Suppressor macrophage treated with lipopolysaccharide for 1 hour (primary cell): ENCODE results near the gene KMT2B.
A peak's percentile ranks its signal among the peaks of the same experiment; 100 is the strongest.

Source experiments
- DNase-seq, 3 donors: peaks; one replicate each; pipeline ENCODE4 v3.0.0-alpha.2; 2020 to 2022

KMT2B gene

DNA sequence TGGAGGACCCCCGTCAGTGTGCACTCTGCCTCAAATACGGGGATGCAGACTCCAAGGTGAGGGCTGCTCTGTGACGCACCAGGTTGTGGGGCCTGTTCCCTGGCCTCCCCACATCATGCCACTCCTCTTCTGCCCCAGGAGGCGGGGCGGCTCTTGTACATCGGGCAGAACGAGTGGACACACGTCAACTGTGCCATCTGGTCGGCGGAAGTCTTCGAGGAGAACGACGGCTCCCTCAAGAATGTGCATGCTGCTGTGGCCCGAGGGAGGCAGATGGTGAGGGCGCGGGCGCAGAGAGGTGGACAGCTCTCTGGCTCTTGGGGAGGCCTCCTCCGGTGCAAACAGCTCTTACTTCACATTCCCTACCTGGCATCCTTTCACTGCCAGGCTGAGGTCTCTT lies 11.2 kb downstream of the KMT2B start:
- no peak for DNase-seq

- DNase-seq = no peak
Measured at GRCh38 chr19:35729763-35730162, 12.0 kb downstream of the KMT2B start.

DNA sequence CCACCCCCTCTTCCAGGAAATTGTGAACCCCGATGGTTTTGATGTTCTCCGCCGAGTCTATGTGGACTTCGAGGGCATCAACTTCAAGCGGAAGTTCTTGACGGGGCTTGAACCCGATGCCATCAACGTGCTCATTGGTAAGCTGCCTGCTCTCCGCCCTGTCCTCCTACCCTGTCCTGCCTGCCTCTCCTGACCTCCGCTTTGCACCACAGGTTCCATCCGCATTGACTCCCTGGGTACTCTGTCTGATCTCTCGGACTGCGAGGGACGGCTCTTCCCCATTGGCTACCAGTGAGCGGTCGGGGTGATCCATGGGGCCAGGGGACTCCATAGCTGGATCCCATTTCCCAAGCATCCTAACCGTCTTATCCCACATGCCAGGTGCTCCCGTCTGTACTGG lies 12.5 kb downstream of the KMT2B start:
- no peak for DNase-seq

GRCh38 chr19:35731353-35731752 lies 13.6 kb downstream of the KMT2B start:
- DNase-seq = no peak

DNA sequence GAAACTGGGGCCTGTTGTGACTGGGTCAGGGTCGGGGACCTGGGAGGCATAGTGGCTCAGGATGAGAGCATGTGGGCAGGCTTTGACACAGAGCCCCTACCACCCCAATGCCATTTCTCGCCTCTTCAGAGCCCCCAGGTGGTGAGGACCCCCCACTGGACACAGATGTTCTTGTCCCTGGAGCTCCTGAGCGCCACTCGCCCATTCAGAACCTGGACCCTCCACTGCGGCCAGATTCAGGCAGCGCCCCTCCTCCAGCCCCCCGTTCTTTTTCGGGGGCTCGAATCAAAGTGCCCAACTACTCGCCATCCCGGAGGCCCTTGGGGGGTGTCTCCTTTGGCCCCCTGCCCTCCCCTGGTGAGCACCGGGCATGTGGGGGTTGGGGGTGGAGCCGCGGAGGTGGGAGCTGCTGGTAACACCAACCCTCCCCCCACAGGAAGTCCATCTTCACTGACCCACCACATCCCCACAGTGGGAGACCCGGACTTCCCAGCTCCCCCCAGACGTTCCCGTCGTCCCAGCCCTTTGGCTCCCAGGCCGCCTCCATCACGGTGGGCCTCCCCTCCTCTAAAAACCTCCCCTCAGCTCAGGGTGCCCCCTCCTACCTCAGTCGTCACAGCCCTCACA lies 14.1 kb downstream of the KMT2B start:
- DNase-seq = no peak

GRCh38 chr19:35732540-35733179 lies 14.9 kb downstream of the KMT2B start:
- no peak for DNase-seq

DNA sequence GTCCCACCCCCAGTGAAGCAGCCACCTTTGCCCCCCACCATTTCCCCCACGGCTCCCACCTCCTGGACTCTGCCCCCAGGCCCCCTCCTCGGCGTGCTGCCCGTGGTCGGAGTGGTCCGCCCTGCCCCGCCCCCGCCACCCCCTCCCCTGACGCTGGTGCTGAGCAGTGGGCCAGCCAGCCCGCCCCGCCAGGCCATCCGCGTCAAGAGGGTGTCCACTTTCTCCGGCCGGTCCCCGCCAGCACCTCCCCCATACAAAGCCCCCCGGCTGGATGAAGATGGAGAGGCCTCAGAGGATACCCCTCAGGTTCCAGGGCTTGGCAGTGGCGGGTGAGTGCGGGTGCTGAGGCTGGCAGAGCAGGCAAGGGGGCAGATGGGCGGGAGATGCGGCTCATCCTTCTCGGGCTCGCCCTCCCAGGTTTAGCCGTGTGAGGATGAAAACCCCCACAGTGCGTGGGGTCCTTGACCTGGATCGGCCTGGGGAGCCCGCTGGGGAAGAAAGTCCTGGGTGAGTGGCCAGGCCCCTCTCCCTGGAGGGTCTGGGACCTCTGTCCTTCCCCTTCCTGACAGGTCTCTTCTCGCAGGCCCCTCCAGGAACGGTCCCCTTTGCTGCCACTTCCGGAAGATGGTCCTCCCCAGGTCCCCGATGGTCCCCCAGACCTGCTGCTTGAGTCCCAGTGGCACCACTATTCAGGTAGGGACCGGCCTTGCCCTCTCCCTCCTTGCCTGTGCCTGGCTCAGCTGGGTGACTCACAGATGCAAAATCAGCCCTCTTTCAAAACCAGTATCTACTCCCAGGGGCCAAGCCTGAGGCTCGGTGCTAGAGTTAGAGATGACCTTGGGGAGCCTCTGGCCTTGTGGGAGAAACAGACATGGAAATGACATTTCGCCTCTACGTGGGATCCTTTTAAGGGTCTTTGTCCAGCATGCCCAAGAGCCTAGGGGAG lies 15.7 kb downstream of the KMT2B start:
- no peak for DNase-seq

DNA sequence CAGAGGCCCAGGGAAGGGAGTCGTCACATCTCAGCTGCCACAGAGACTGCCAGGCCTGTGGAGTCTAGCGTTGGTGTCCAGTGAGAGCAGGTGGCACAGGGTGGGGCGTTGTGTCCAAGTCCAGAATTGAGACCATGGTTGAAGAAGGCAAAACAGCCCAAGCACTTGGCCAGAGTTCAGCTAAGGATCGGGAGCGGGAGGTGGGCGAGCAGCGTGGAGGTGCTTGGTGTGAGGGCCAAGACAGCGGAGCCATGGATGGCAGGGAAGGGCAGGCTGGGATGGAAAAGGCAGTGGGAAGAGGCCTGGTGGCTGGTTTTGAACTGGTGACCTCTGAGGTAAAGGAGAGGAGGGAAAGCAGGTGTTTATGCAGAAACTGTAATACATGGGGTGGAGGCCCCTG lies 16.5 kb downstream of the KMT2B start:
- no peak for DNase-seq

DNA sequence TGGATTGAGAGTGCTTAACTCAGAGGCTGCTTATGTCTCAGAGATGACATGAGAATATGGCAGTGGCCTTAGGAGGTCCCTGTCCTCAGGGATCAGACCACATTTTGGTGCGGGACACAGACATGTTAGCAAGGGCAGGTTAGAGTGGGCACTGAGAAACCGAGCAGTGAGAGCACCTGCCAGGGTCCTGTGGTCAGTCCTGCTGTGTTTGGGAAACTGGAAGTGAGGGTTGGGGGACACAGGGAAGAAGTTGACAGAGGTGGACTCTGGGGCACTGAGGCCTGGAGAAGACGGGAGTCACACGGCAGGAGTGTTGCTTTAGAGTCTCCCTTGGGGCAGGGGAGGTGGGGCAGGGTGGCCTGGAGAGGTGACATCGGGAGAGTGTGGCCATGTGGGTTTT lies 17.1 kb downstream of the KMT2B start:
- no peak for DNase-seq

- DNase-seq = no peak
Measured at GRCh38 chr19:35736913-35737886, 19.4 kb downstream of the KMT2B start.

GRCh38 chr19:35738021-35738886 lies 20.5 kb downstream of the KMT2B start:
- DNase-seq = no peak

DNA sequence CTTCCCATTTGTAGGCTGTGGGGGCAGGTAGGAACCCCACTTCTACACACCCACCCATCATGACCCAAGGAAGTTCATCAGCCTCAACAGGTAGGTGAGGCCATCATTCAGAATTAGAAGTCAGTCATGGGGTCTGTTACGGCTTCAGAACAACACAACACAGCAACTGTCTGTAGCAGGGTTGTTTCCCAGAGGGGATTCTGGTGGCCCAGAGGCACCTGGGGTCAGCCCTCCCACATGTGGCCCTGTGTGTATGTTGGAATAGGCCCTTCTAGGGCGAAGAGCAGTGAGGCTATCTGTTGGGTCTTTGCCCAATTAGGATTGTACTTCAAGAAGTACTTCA lies 21.1 kb downstream of the KMT2B start:
- no peak for DNase-seq

- DNase-seq = no peak
Measured at GRCh38 chr19:35739275-35740107, 21.7 kb downstream of the KMT2B start.

DNA sequence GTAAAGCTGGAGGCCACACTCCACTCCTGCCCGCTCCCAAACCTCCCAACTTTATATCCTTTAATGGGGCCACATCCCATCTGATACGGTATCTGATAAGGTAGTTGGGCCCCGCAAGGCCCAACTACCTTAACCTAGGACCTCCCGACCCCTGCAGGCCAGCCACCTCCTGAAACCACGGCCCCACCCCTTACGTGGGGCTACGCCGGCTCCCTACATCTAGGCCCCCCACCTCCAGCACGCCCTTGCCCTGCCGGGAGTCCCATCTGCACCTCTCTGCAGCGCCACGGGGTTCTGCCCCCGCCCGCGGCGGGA lies 22.3 kb downstream of the KMT2B start:
- no peak for DNase-seq

DNA sequence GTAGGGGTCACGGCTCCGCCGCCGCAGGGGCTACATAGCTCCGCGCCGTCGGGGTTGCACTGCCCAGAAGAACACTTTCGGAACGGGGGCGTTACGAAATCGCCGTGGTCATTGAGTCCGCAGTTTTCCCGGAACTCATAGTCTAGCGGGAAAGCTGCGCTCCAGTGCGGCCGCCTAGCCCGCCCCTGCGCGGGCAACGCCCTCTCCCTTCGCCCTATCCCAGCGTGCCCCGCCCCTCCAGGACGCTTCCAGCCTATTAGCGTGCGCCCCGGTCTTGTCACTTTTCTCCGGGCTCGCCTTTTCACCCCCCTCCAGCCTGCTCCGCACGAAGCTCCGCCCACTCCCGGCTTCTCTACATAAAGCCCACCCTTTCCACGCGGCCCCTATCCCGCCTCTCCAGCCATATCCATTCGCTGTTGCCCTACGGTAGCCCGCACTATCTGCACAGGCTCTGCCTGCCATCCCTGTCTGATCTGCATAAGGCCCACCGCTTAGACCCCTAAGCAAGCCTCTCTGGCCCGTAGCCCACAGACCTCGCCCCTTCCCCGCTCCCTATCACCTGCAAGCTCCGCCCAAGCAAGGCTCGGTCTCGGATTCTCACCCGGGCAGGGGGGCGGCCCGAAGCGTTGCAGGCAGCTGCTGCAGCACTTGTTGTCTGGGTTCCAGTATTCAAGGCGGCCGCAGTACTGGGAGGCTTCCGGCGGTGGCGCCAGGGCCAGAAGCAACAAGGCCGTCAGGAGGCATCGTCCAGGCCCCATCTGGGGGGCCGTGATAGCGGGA lies 22.8 kb downstream of the KMT2B start:
- DNase-seq = peak; percentile 99

DNA sequence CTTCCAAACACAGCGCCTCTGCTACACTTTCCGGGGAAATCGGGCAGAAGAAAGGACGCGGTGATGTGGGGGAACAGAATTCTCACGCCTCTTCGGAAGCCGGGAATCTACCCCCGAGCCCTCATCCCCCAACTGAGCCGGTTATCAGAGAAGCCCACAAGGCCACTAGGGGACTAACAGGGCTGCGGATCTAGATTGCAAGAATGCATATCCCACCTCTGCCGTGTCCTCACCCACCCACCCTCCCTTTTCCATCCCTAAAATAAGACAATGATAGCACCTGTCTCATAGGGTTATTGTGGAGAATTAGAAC lies 23.4 kb downstream of the KMT2B start:
- no peak for DNase-seq

DNA sequence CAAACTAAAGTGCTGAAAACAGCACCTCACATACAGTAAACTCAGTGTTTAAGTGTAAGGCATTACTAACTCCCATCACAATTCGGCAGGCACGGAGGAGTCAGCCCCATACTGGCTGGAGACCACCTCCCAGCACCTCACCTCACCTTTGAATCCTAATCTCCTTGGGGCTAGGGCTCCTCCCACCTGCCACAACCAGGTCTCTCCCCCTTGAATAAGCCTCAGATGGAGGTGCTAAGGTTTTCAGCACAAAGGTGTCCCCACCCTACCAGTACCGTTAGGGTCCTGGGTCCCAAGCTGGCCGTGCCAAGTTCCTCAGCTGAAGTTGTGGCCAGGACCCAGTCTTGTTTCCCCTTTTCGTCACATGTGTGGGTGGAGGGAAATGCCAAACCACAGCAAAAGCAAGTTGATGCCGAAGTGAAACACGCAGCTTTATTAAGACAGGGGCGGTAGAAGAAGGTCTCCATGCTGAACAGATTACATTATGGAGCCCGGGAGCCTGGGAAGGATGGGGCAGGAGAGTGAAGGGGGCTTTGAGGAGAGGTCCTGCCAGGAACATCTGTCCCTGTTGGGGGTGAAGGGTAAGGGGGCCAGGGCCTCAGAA lies 24.4 kb downstream of the KMT2B start, which contains the start of gene IGFLR1:
IGFLR1 (minus strand) TSS at position 332 of the 604 bp plus-strand sequence. CDS start 1,272 bp downstream, outside the sequence.
- peak; percentile 90 to 96 (median 94) for DNase-seq

- DNase-seq = no peak
Measured at GRCh38 chr19:35743640-35744429, 26.0 kb downstream of the KMT2B start.
